ENCODE results near the gene MSLN. TPM values are rescaled to one million over a fixed set of nuclear protein-coding genes. Genes with fewer than 3 reads are reported as not detected.

The MSLN gene
- total RNA-seq, 3 donors from 2014 or later (not counting 1 experiment from before 2014, with no cell fraction given): not detected

GRCh38 chr16:756428-756827 lies 4.1 kb upstream of the MSLN start:
- TF ChIP-seq, protein P1, sequence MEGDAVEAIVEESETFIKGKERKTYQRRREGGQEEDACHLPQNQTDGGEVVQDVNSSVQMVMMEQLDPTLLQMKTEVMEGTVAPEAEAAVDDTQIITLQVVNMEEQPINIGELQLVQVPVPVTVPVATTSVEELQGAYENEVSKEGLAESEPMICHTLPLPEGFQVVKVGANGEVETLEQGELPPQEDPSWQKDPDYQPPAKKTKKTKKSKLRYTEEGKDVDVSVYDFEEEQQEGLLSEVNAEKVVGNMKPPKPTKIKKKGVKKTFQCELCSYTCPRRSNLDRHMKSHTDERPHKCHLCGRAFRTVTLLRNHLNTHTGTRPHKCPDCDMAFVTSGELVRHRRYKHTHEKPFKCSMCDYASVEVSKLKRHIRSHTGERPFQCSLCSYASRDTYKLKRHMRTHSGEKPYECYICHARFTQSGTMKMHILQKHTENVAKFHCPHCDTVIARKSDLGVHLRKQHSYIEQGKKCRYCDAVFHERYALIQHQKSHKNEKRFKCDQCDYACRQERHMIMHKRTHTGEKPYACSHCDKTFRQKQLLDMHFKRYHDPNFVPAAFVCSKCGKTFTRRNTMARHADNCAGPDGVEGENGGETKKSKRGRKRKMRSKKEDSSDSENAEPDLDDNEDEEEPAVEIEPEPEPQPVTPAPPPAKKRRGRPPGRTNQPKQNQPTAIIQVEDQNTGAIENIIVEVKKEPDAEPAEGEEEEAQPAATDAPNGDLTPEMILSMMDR (IDR thresholded peaks at IDR 0.05): no peak
- H3K4me1 Mint-ChIP-seq: peaks cover 0 to 5% of the 10 kb centered on the region in 2 donors
- ATAC-seq: no peak
- peaks cover 3 to 14% of the 10 kb centered on the region in 2 donors for H3K27me3 Mint-ChIP-seq (ENCODE audit: low read depth in 2 of 2)
- Histone ChIP-seq H3K27ac (ENCODE audit: low read length) (no peak overlapping the region), H3K4me3 (ENCODE audit: low read length) (no peak overlapping the region), H3K36me3 (ENCODE audit: control insufficient read depth, insufficient read depth, low read length) (no peaks in the 10 kb centered on the region), H3K9me3 (ENCODE audit: control insufficient read depth, insufficient read depth, low read length) (no peaks in the 10 kb centered on the region), H3K27me3 (ENCODE audit: control insufficient read depth, insufficient read depth, low read length) (no peaks in the 10 kb centered on the region), H3K4me1 (ENCODE audit: control insufficient read depth, insufficient read depth, low read length) (no peaks in the 10 kb centered on the region)
- DNase-seq: no peak
- no peaks in the 10 kb centered on the region for H3K36me3 Mint-ChIP-seq
- H3K27ac Mint-ChIP-seq: no peak overlapping the region
- WGBS (ENCODE audit: insufficient coverage): 96% methylated on average over 5 of the region's 5 CpGs
- intact Hi-C loops (cut with micrococcal nuclease): no loop called here
- no peak overlapping the region for H3K4me3 Mint-ChIP-seq
- H3K9me3 Mint-ChIP-seq: no peaks in the 10 kb centered on the region

- WGBS (ENCODE audit: insufficient coverage): 96% methylated on average over 34 of the region's 34 CpGs
- TF ChIP-seq, protein P1 (IDR thresholded peaks at IDR 0.05): no peak
- no peak overlapping the region for H3K27ac Mint-ChIP-seq
- Histone ChIP-seq H3K27ac (ENCODE audit: low read length) (no peak overlapping the region), H3K36me3 (ENCODE audit: control insufficient read depth, insufficient read depth, low read length) (no peaks in the 10 kb centered on the region), H3K4me1 (ENCODE audit: control insufficient read depth, insufficient read depth, low read length) (no peaks in the 10 kb centered on the region), H3K9me3 (ENCODE audit: control insufficient read depth, insufficient read depth, low read length) (no peaks in the 10 kb centered on the region), H3K27me3 (ENCODE audit: control insufficient read depth, insufficient read depth, low read length) (no peaks in the 10 kb centered on the region), H3K4me3 (ENCODE audit: low read length) (no peak overlapping the region)
- H3K4me1 Mint-ChIP-seq: peaks cover 0 to 5% of the 10 kb centered on the region in 2 donors
- peaks cover 3 to 14% of the 10 kb centered on the region in 2 donors for H3K27me3 Mint-ChIP-seq (ENCODE audit: low read depth in 2 of 2)
- H3K36me3 Mint-ChIP-seq: no peaks in the 10 kb centered on the region
- ATAC-seq (no peak), DNase-seq (no peak)
- intact Hi-C loops (cut with micrococcal nuclease): no loop called here
- no peak overlapping the region for H3K4me3 Mint-ChIP-seq
- no peaks in the 10 kb centered on the region for H3K9me3 Mint-ChIP-seq
Measured at GRCh38 chr16:759110-759910, 1.2 kb upstream of the MSLN start.

DNA sequence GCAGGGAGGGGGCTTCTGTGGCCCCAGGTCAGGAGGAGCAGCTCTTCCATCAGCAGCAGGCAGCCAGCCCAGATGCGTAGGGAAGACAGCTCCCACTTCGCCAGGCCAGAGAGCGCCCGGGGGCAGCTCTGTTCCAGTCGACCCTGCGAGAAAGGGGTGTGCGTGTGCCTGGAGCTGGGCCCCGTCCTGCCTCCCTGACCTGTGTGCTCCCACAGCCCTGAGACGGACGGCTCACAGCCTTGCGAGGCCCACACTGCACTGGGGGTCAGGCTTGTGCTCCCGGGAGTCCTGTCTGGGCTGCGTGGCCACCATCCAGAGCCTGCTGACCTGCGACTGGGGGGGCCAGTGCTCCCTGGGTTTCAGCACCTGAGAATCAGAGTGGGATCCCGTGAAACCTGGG lies 469 bp upstream of the MSLN start:
- Histone ChIP-seq H3K27ac (ENCODE audit: low read length) (no peak overlapping the region), H3K4me1 (ENCODE audit: control insufficient read depth, insufficient read depth, low read length) (no peaks in the 10 kb centered on the region), H3K4me3 (ENCODE audit: low read length) (no peak overlapping the region), H3K36me3 (ENCODE audit: control insufficient read depth, insufficient read depth, low read length) (no peaks in the 10 kb centered on the region), H3K27me3 (ENCODE audit: control insufficient read depth, insufficient read depth, low read length) (no peaks in the 10 kb centered on the region), H3K9me3 (ENCODE audit: control insufficient read depth, insufficient read depth, low read length) (no peaks in the 10 kb centered on the region)
- WGBS (ENCODE audit: insufficient coverage): 88% methylated on average over 15 of the region's 15 CpGs
- Mint-ChIP-seq H3K27me3 (ENCODE audit: low read depth in 2 of 2) (peaks cover 3 to 14% of the 10 kb centered on the region in 2 donors), H3K27ac (no peak overlapping the region), H3K9me3 (no peaks in the 10 kb centered on the region), H3K36me3 (no peaks in the 10 kb centered on the region), H3K4me1 (peaks cover 0 to 5% of the 10 kb centered on the region in 2 donors), H3K4me3 (no peak overlapping the region)
- no peak for ATAC-seq
- intact Hi-C loops (cut with micrococcal nuclease): no loop called here
- TF ChIP-seq, protein P1 (IDR thresholded peaks at IDR 0.05): no peak
- no peak for DNase-seq
